GM12878 (cell line): ENCODE results near the gene SPATA32. TPM values are rescaled to one million over a fixed set of nuclear protein-coding genes. Genes with fewer than 3 reads are reported as not detected.

Experiments used
- BHLHE40 ChIP-seq, 2 experiments: fragments of 450-650 bp in 1 of 2; IDR thresholded peaks; 2 replicates each; pipeline ENCODE4 v1.6.1; 2011 to 2017; ENCODE audit warnings: low read depth in 2 of 2, borderline replicate concordance in 1 of 2, improper control_type of control experiment in 1 of 2, low read length in 1 of 2, mild to moderate bottlenecking in 1 of 2
- CHD4 ChIP-seq: fragments of 200-600 bp; sonication (generic); IDR thresholded peaks from 2 replicates; pipeline ENCODE4 v1.6.1; 2016; ENCODE audit warnings: mild to moderate bottlenecking
- CREM ChIP-seq: IDR thresholded peaks from 2 replicates; pipeline ENCODE4 v1.6.1; 2014; ENCODE audit warnings: antibody characterized with exemption, low read depth
- EED ChIP-seq: sonication (generic); IDR thresholded peaks from 2 replicates; pipeline ENCODE4 v1.6.1; 2016; ENCODE audit warnings: antibody characterized with exemption, low read depth
- EGR1 ChIP-seq, 2 experiments: IDR thresholded peaks; 1 replicate in 1 of 2; 2 replicates in 1 of 2; pipeline ENCODE4 v1.6.1; 2011 to 2012; ENCODE audit warnings: low read depth in 2 of 2, low read length in 2 of 2, borderline replicate concordance in 1 of 2, mild to moderate bottlenecking in 1 of 2, moderate library complexity in 1 of 2
- EZH2 ChIP-seq: IDR thresholded peaks from 2 replicates; pipeline ENCODE4 v1.6.1; 2012; ENCODE audit warnings: low read depth, mild to moderate bottlenecking, control low read depth, inconsistent platforms, low read length, borderline replicate concordance; ENCODE audit not compliant: control insufficient read depth
- FOXM1 ChIP-seq: IDR thresholded peaks from 2 replicates; pipeline ENCODE4 v1.6.1; 2012; ENCODE audit warnings: low read depth, mild to moderate bottlenecking, inconsistent platforms, low read length, moderate library complexity
- GABPA ChIP-seq: IDR thresholded peaks from 2 replicates; pipeline ENCODE4 v1.6.1; 2014; ENCODE audit warnings: antibody characterized with exemption, low read depth, mild to moderate bottlenecking, inconsistent platforms
- HCFC1 ChIP-seq: fragments of 150-350 bp; IDR thresholded peaks from 2 replicates; pipeline ENCODE4 v1.6.1; 2014; ENCODE audit warnings: low read length
- KDM1A ChIP-seq: fragments of 200-600 bp; sonication (generic); IDR thresholded peaks from 2 replicates; pipeline ENCODE4 v1.6.1; 2016; ENCODE audit warnings: borderline replicate concordance
- NFIC ChIP-seq: IDR thresholded peaks from 2 replicates; pipeline ENCODE4 v1.6.1; 2012; ENCODE audit warnings: low read depth, mild to moderate bottlenecking, inconsistent platforms, low read length, moderate library complexity
- NFYA ChIP-seq: IDR thresholded peaks from 2 replicates; pipeline ENCODE4 v1.6.1; 2011; ENCODE audit warnings: low read depth, mild to moderate bottlenecking, low read length, improper control_type of control experiment, borderline replicate concordance
- NR2C2 ChIP-seq: IDR thresholded peaks from 2 replicates; pipeline ENCODE4 v1.6.1; 2011; ENCODE audit warnings: borderline replicate concordance, low read depth; ENCODE audit not compliant: control insufficient read depth, insufficient read length
- NR2F1 ChIP-seq: fragments of 450-650 bp; conservative IDR thresholded peaks from 2 replicates; pipeline ENCODE4 v1.6.1; 2017; ENCODE audit warnings: mild to moderate bottlenecking
- NRF1 ChIP-seq: conservative IDR thresholded peaks from 2 replicates; pipeline ENCODE4 v1.6.1; 2011; ENCODE audit warnings: mild to moderate bottlenecking, low read depth, low read length, improper control_type of control experiment
- PML ChIP-seq: IDR thresholded peaks from 2 replicates; pipeline ENCODE4 v1.6.1; 2012; ENCODE audit warnings: low read length, inconsistent platforms
- POLR2AphosphoS2 ChIP-seq: IDR thresholded peaks from 2 replicates; pipeline ENCODE4 v1.6.1; 2011; ENCODE audit warnings: low read depth, mild to moderate bottlenecking, low read length, improper control_type of control experiment, moderate library complexity
- POLR2AphosphoS5 ChIP-seq: IDR thresholded peaks from 2 replicates; pipeline ENCODE4 v1.6.1; 2011; ENCODE audit warnings: mild to moderate bottlenecking, low read length, inconsistent platforms
- RBBP5 ChIP-seq: fragments of 200-600 bp; sonication (generic); conservative IDR thresholded peaks from 2 replicates; pipeline ENCODE4 v1.6.1; 2016
- SIN3A ChIP-seq: IDR thresholded peaks from 2 replicates; pipeline ENCODE4 v1.6.1; 2012; ENCODE audit warnings: low read depth, low read length, improper control_type of control experiment
- SMC3 ChIP-seq: IDR thresholded peaks from 2 replicates; pipeline ENCODE4 v1.6.1; 2011; ENCODE audit warnings: low read length, improper control_type of control experiment, borderline replicate concordance
- polyA plus RNA-seq, 11 experiments: library from polyadenylated mRNA; depleted of rRNA in 4 of 11; unstranded in 6 of 11; stranded (reverse) in 5 of 11; fragments of >200 nt; fragmentation: Nextera tagmentation in 4 of 11; fragmentation: Illumina TruSeq in 1 of 11; extraction: Ambion mirVana in 4 of 11; extraction: Trizol in 1 of 11; gene quantifications; 1 replicate in 1 of 11; 2 replicates in 10 of 11; pipeline versions ENCODE4 v1.2.1 to v1.2.3, GENCODE V29; 2011 to 2016; ENCODE audit warnings: inconsistent platforms in 2 of 11, missing spikeins in 2 of 11, low read depth in 1 of 11
- total RNA-seq, 4 experiments: library from RNA; depleted of rRNA in 3 of 4; stranded (reverse); fragments of >200 nt in 3 of 4; fragmentation: Illumina TruSeq in 1 of 4; extraction: Trizol in 1 of 4; gene quantifications; 2 replicates each; pipeline versions ENCODE4 v1.2.1 to v1.2.3, GENCODE V29; 2013 to 2021
- TF ChIP-seq, protein P1 (sequence below): IDR thresholded peaks from 2 replicates; pipeline ENCODE4 v1.6.1; 2012; ENCODE audit warnings: low read depth, low read length, improper control_type of control experiment
- TF ChIP-seq, protein P2 (sequence below): fragments of 450-650 bp; IDR thresholded peaks from 2 replicates; pipeline ENCODE4 v1.6.1; 2017; ENCODE audit warnings: mild to moderate bottlenecking
- TF ChIP-seq, protein P3 (sequence below): fragments of 450-650 bp; IDR thresholded peaks from 2 replicates; pipeline ENCODE4 v1.6.1; 2016; ENCODE audit warnings: mild to moderate bottlenecking

SPATA32 gene
- total and polyA plus RNA-seq, 10 of the 15 experiments (the other 5 are each of a cell fraction or from before 2014, with no cell fraction given): 0.03 to 0.35 (median 0.11) TPM; not detected in 3

DNA sequence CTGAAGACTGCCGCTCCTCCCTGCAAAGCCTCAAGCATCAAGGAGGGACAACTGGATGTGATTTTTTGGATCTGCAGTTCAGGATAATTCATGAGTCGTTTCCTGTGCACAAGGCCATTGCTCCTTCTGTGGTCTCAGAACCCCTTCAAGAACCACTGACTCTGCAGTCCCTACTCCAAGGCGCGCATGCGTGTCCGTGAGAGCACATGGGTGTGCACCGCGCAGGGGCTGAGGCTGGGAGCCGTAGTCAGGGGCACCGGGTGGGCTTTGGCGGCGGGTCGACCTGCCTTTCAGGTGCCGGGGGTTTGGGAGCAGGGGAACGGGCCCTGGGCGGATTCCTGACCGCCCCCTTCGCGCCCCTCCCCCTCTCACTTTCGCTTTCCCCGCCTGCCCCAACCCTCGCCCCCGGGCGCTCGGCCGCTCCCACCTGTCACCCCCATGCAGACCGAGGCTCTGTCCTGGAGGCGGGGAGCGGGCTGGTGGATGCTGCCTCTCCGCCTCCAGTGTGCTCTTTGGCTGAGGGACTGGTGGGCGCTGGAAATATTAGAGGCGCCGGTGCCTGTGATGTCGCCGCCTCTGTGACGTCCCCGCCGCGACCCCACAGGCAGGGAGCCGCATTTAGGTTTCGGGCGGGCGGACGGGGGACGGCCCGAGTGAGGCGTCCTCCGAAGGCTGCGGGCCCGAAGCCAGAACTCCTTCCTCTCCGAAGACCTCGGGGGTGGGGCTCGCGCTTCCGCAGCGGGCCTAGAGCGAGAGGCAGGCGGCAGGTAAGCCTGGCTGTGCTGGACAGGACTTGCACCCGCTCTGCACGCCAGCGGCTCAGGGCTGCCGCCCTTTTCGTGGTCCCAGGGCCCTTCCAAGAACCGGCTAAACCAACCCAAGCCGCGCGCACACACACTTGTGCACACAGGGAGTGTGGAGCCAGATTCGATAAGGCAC lies at the start of gene SPATA32 (continued):
- no peak for TF ChIP-seq NR2C2
- 0 out of 2 replicates have a peak, but pooled peaks have one; percentile 45 for TF ChIP-seq POLR2AphosphoS5
- peak; percentile 26; the same call in 1 of the 2 replicates for TF ChIP-seq SIN3A
- TF ChIP-seq, protein P1, sequence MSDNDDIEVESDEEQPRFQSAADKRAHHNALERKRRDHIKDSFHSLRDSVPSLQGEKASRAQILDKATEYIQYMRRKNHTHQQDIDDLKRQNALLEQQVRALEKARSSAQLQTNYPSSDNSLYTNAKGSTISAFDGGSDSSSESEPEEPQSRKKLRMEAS: no peak
- TF ChIP-seq, protein P2, sequence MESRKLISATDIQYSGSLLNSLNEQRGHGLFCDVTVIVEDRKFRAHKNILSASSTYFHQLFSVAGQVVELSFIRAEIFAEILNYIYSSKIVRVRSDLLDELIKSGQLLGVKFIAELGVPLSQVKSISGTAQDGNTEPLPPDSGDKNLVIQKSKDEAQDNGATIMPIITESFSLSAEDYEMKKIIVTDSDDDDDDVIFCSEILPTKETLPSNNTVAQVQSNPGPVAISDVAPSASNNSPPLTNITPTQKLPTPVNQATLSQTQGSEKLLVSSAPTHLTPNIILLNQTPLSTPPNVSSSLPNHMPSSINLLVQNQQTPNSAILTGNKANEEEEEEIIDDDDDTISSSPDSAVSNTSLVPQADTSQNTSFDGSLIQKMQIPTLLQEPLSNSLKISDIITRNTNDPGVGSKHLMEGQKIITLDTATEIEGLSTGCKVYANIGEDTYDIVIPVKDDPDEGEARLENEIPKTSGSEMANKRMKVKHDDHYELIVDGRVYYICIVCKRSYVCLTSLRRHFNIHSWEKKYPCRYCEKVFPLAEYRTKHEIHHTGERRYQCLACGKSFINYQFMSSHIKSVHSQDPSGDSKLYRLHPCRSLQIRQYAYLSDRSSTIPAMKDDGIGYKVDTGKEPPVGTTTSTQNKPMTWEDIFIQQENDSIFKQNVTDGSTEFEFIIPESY: no peak
- TF ChIP-seq PML: peak; percentile 64; the same call in 1 of the 2 replicates
- TF ChIP-seq EGR1 (IDR thresholded peaks at IDR 0.05; ENCODE audit: borderline replicate concordance in 1 of 2, low read depth in 2 of 2, low read length in 2 of 2): peak in 1 of 2 experiments; percentile 48; a peak in 1 of 3 replicates
- no peak for TF ChIP-seq NFYA
- TF ChIP-seq CREM: peak; percentile 94
- TF ChIP-seq HCFC1: no peak
- TF ChIP-seq, protein P3, sequence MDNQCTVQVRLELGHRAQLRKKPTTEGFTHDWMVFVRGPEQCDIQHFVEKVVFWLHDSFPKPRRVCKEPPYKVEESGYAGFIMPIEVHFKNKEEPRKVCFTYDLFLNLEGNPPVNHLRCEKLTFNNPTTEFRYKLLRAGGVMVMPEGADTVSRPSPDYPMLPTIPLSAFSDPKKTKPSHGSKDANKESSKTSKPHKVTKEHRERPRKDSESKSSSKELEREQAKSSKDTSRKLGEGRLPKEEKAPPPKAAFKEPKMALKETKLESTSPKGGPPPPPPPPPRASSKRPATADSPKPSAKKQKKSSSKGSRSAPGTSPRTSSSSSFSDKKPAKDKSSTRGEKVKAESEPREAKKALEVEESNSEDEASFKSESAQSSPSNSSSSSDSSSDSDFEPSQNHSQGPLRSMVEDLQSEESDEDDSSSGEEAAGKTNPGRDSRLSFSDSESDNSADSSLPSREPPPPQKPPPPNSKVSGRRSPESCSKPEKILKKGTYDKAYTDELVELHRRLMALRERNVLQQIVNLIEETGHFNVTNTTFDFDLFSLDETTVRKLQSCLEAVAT: no peak
- TF ChIP-seq GABPA: no peak
- TF ChIP-seq NRF1: peak; percentile 52
- TF ChIP-seq FOXM1: no peak
- no peak for TF ChIP-seq RBBP5
- no peak for TF ChIP-seq KDM1A
- TF ChIP-seq BHLHE40 (IDR thresholded peaks at IDR 0.05; ENCODE audit: borderline replicate concordance in 1 of 2, low read depth in 2 of 2, low read length in 1 of 2): 0 out of 4 replicates have a peak, but pooled peaks of 1 of the 2 experiments have one; percentile 14
- no peak for TF ChIP-seq SMC3
- no peak for TF ChIP-seq EED
- TF ChIP-seq EZH2: no peak
- TF ChIP-seq NR2F1: no peak
- TF ChIP-seq NFIC: no peak
- TF ChIP-seq POLR2AphosphoS2: peak; percentile 56
- no peak for TF ChIP-seq CHD4
